ENCODE measurements around the gene XIRP1. TPM values are rescaled to one million over a fixed set of nuclear protein-coding genes. Genes with fewer than 3 reads are reported as not detected.
A peak's percentile ranks its signal among the peaks of the same experiment; 100 is the strongest.

The XIRP1 gene
- total RNA-seq, 4 donors from 2014 or later: 0.40 TPM; not detected in 3

DNA sequence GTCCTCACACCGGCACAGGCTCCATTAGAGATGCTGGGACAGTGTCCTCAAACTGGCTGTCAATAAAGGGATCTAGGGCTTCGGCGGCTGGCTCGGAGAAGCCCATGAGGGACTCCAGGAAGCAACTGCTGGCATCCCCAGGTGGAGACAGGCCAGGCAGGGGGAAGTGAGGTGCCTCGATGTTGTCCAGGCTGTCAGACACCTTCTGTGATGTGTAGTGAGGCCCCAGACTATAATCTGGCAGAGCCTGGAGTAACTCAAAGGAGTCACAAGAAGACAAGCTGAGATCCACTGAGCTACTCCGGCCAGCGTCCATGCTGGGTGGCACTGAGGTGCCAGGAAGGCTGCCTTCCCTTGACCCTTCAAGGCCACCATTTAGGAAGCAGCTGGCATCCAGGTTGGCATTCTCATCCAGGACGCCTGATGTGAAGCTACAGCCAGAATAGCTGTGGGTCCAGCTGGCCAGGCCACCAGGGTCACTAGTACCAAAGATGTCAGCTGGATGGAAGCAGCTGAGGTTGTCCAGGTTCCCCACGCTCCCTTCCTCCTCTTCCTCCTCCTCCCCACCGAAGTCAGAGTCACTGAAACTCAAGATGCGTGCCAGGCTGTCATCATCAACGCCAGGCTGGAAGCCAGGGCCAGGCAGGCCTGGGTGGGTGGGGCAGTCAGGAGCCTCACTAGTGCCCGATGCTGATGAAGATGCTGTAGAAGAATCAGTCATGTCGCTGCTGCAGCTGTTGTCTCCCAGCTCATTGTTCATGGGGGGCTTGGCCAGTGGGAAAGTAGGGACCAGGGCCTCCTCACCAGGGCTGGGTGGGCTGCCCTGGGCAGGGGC, 49.1 kb downstream of the XIRP1 start:
- ATAC-seq: no peak
- Histone ChIP-seq H3K4me1 (peaks cover 9 to 95% (median 54%) of the 10 kb centered on the region in 3 donors), H3K4me3 (no peak overlapping the region), H3K27ac (peak overlapping the region in 2 of 4 donors; percentile 15 to 59), H3K36me3 (peaks cover 0 to 71% of the 10 kb centered on the region in 2 donors), H3K9me3 (no peaks in the 10 kb centered on the region), H3K27me3 (no peaks in the 10 kb centered on the region)
- TF ChIP-seq POLR2A (IDR thresholded peaks at IDR 0.05) (no peak), POLR2AphosphoS5 (IDR thresholded peaks at IDR 0.05) (no peak), CTCF (IDR thresholded peaks at IDR 0.05) (no peak), EP300 (IDR thresholded peaks at IDR 0.05) (no peak)
- WGBS, 2 donors (ENCODE audit: low coverage in 1 of 2): 96% methylated on average over 4 of the region's 14 CpGs; no CpG with 5 or more reads in 1 of the 2 donors

DNA sequence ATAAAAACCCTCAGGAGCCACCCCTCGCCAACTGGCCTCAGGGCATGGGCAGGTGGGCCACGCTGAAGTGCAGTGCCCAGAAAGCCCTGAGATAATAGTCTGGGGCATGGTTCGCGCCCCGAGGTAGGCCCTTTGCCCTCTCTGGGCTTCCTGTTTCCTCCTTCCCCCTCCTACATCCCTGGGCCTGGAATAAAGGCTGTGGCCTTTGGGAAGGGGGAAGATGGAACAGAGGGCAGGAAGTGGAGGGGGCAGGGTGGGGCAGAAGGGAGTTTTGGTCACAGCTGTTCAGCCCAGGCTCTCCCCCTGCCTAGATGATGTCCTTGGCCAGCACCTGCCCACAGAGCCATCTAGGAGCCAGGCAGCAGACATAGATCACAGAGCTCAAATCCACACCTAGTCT, 50.3 kb downstream of the XIRP1 start:
- Histone ChIP-seq H3K27me3 (no peaks in the 10 kb centered on the region), H3K4me3 (no peak overlapping the region), H3K27ac (peak overlapping the region in 3 of 4 donors; percentile 46 to 59 (median 55)), H3K36me3 (peaks cover 0 to 81% of the 10 kb centered on the region in 2 donors), H3K9me3 (no peaks in the 10 kb centered on the region), H3K4me1 (peaks cover 6 to 83% (median 42%) of the 10 kb centered on the region in 3 donors)
- no peak for ATAC-seq
- TF ChIP-seq EP300 (IDR thresholded peaks at IDR 0.05) (no peak), POLR2A (IDR thresholded peaks at IDR 0.05) (no peak), CTCF (IDR thresholded peaks at IDR 0.05) (no peak), POLR2AphosphoS5 (IDR thresholded peaks at IDR 0.05) (no peak)
- 56 to 73% methylated on average over 3 to 5 of the region's 5 CpGs for WGBS, 2 donors (ENCODE audit: low coverage in 1 of 2)

- peak; percentile 29 for ATAC-seq
- Histone ChIP-seq H3K27me3 (no peaks in the 10 kb centered on the region), H3K36me3 (peaks cover 0 to 83% of the 10 kb centered on the region in 2 donors), H3K4me1 (peaks cover 6 to 77% (median 36%) of the 10 kb centered on the region in 3 donors), H3K4me3 (no peak overlapping the region), H3K9me3 (no peaks in the 10 kb centered on the region), H3K27ac (peak overlapping the region in 3 of 4 donors; percentile 46 to 59 (median 55))
- TF ChIP-seq POLR2AphosphoS5 (IDR thresholded peaks at IDR 0.05): peak; percentile 36
- TF ChIP-seq EP300 (IDR thresholded peaks at IDR 0.05): no peak
- WGBS, 2 donors (ENCODE audit: low coverage in 1 of 2): 0 to 41% methylated on average over 1 to 2 of the region's 4 CpGs
These were observed 51.0 kb downstream of the XIRP1 start for GRCh38 chr3:39141171-39141995.

- Histone ChIP-seq H3K4me1 (peaks cover 6 to 67% (median 27%) of the 10 kb centered on the region in 3 donors), H3K4me3 (no peak overlapping the region), H3K9me3 (no peaks in the 10 kb centered on the region), H3K36me3 (peaks cover 0 to 74% of the 10 kb centered on the region in 2 donors), H3K27me3 (no peaks in the 10 kb centered on the region), H3K27ac (peak overlapping the region in 3 of 4 donors; percentile 46 to 59 (median 55))
- no peak for TF ChIP-seq EP300 (IDR thresholded peaks at IDR 0.05)
- no peak for TF ChIP-seq POLR2AphosphoS5 (IDR thresholded peaks at IDR 0.05)
- TF ChIP-seq POLR2A (IDR thresholded peaks at IDR 0.05): no peak
- TF ChIP-seq CTCF (IDR thresholded peaks at IDR 0.05): no peak
- 100% methylated on average over 1 of the region's 2 CpGs; no CpG with 5 or more reads in 1 of the 2 donors for WGBS, 2 donors (ENCODE audit: low coverage in 1 of 2)
- no peak for ATAC-seq
These were observed 51.9 kb downstream of the XIRP1 start for GRCh38 chr3:39140341-39140971.

- Histone ChIP-seq H3K4me3 (no peak overlapping the region), H3K9me3 (no peaks in the 10 kb centered on the region), H3K27ac (peak overlapping the region in 3 of 4 donors; percentile 11 to 59 (median 26)), H3K27me3 (no peaks in the 10 kb centered on the region), H3K36me3 (peaks cover 0 to 66% of the 10 kb centered on the region in 2 donors), H3K4me1 (peaks cover 6 to 60% (median 27%) of the 10 kb centered on the region in 3 donors)
- ATAC-seq: no peak
- TF ChIP-seq POLR2AphosphoS5 (IDR thresholded peaks at IDR 0.05) (no peak), EP300 (IDR thresholded peaks at IDR 0.05) (no peak), CTCF (IDR thresholded peaks at IDR 0.05) (no peak)
- WGBS, 2 donors (ENCODE audit: low coverage in 1 of 2): 100% methylated on average over 1 of the region's 2 CpGs
These were observed 53.0 kb downstream of the XIRP1 start for GRCh38 chr3:39139442-39139841.

Data from gastroesophageal sphincter (tissue), 4 donors.